GM21390 (cell line): ENCODE results near the gene SLC35F4.

Experiments
- ATAC-seq: cut with Tn5 transposase; IDR thresholded peaks from one replicate; pipeline ENCODE4 v1.9.1; 2021; ENCODE audit not compliant: unreplicated experiment

Gene SLC35F4

DNA sequence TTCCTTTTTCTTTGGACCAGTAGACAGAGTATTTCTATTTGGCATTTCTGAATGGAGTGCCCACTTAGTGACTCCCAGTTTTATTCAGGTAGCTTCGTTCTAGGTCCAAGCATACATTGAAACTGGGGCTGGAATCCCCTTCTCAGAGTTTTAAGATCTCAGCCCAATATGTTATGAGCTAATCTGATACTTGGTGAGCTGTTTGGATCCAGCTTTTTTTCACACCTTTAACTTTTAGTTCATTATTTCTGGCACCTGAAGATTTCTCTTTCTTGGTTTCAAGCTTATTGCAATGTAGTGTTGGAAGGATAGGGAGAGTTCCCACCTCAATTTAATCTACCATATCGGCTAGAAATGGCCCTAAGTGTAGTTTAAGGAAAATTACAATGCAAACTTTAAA, 318.8 kb downstream of the SLC35F4 start:
- ATAC-seq: no peak

- peak; percentile 64 for ATAC-seq
Observed at GRCh38 chr14:57533214-57533613, 332.7 kb downstream of the SLC35F4 start.

DNA sequence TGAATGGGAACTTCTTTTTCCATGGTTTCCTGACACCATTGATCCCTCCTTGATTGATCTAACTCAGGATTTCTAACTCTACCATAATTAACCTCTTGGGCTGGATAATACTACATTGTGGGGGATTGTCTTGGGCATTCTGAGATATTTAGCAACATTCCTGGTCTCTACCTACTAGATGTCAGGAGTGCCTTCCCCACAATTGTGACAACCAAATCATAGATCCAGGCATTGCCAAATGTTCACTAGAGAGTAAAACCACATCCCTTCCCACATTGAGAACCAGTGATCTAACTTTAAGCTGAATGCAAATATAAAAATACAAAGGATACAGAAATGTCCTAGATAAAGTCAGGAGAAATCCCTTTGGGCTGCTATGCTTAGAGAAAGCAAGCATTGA, 335.3 kb downstream of the SLC35F4 start:
- ATAC-seq: no peak

DNA sequence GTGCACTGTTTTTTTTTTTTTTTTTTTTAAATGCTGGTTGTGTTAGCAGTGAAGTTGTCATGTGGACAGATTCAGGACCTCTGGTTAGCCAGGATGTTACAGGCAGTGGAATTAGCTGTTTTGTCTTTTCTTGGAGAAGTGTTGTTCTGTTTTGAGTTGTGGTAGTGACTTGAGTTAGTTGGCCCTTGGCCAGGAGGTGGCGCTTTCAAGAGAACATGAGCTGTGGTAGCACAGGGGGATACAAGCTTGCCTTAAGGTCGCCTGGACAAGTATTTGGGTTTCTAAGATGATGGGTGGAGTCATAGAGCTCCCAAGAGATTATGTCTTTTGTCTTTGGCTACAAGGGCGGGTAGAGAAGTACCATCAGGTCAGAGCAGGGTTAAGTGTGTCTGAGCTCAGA, 338.9 kb downstream of the SLC35F4 start:
- ATAC-seq: no peak

DNA sequence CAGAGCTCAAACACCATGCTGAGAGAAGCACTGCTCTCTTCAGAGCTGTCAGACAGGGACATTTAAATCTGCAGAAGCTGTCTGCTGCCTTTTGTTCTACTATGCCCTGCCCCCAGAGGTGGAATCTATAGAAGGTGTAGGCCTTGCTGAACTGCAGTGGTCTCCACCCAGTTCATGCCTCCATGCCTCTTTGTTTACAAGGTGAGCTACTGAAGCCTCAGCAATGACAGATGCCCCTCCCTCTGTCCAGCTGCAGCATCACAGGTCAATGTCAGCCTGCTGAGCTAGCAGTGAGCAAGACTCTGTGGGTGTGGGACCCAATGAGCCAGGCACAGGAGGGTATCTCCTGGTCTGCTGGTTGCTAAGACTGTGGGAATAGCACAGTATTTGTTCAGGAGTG, 346.8 kb downstream of the SLC35F4 start:
- no peak for ATAC-seq
